ENCODE data around the gene OTULIN.

DNA sequence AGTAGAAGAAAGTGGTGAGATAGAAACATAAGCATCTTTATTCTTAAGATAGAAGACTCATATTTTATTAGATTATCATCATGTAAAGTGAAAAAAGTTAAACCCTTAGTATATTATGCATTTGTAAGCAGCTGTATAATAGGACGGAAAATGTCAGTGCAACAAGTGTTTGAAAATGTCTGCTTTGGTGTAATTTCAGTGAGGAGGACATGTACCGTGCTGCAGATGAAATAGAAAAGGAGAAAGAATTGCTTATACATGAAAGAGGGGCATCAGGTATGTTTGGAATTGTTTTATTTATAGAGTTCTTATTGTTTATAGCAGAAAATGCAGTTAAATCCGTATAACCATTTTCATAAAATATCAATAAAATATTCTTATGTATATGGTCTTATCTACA, 8.9 kb downstream of the OTULIN start:
- TF ChIP-seq EZH2 (IDR thresholded peaks at IDR 0.05; ENCODE audit: low read depth, unreplicated experiment) (no peak), JUNB (IDR thresholded peaks at IDR 0.05; ENCODE audit: unreplicated experiment) (no peak)
- TF ChIP-seq, protein P1, sequence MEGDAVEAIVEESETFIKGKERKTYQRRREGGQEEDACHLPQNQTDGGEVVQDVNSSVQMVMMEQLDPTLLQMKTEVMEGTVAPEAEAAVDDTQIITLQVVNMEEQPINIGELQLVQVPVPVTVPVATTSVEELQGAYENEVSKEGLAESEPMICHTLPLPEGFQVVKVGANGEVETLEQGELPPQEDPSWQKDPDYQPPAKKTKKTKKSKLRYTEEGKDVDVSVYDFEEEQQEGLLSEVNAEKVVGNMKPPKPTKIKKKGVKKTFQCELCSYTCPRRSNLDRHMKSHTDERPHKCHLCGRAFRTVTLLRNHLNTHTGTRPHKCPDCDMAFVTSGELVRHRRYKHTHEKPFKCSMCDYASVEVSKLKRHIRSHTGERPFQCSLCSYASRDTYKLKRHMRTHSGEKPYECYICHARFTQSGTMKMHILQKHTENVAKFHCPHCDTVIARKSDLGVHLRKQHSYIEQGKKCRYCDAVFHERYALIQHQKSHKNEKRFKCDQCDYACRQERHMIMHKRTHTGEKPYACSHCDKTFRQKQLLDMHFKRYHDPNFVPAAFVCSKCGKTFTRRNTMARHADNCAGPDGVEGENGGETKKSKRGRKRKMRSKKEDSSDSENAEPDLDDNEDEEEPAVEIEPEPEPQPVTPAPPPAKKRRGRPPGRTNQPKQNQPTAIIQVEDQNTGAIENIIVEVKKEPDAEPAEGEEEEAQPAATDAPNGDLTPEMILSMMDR (conservative IDR thresholded peaks at IDR 0.05; ENCODE audit: low read depth in 2 of 2) = no peak

All from GM23338 (cell line).